ENCODE measurements around the gene MTUS2.

Gene MTUS2

DNA sequence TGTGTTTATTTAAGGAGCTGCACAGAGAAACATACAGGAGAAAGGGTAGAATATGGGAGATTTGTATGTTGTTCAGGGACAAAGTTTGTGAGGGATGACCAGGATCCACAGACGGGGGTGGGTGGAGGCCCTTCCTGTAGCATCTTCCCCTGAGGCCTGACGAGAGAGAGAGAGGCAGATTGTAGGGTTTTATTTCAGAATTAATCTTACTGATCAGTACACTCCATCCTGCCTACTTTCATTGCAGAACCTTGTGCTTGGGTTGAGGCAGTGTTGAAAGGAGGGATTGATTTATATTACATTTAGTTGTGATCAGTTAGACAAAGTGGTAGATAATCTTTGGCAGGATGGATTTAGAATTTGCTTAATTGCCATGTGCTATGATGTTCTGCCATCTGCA lies 39.6 kb downstream of the MTUS2 start:
- no peak for DNase-seq

DNA sequence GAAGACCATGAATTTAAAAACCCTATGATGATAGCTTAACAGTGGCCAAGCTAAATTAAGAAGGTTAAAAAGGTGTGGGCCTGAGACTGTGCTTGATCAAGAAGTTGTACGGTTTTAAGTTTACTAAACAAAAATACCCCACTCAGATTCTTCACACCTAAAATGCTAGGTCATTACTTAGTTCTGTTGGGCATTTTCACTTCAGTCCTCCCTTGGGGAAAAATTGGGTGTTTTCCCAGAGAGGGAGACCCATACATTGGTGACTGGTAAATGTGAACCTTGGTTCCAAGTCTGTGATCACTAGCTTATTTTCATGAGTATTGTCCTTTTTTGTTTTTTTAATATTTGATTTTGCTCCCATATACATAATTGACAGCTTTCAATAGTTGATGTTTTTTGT lies 44.4 kb downstream of the MTUS2 start:
- DNase-seq = no peak

DNA sequence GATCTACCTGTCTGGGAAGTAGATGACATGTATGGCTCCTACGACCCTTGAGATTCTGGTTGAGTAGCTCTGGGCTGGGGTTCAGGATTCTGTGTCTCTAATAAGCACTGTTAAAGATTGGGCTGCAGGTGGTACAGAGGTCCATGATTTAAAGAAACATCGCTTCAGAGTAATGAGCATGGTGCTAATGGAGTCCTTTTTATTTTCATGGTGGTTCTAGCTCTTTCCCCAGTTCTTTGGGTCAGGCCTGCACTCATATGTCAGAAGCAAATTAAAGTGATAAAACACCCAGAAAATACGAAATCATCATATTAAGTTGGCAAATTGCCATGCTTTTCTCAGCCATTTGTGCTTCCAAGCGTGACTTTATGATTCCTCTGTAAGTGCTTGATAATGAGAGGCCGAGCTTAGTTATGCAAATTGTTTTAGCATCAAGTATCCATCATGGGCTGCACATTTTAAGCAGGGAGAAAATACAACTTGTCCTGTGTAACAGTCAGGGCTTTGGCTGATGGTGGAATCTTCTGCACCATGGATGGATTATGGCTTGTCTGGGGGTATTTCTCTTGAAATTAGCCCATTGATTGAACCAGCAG lies 45.1 kb downstream of the MTUS2 start:
- DNase-seq = no peak

DNA sequence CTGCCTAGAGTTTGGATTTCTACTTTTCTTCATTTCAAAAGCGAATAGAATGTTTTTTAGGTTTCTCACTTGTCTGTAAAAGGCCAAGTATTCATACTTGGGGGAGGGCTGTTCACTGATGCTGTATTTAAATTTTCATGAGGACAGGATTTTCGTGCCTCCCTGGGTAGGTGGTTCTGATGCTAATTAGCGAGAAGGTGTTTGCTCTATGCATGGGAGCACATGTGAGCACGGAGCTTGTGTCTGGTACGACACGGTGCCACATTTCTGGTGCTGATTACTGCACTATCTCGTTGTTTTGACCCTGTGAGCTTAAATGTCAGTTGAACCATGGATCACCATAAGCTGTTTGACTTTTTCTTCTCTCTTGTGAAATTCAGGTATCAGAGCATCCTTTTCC lies 45.8 kb downstream of the MTUS2 start:
- no peak for DNase-seq

DNA sequence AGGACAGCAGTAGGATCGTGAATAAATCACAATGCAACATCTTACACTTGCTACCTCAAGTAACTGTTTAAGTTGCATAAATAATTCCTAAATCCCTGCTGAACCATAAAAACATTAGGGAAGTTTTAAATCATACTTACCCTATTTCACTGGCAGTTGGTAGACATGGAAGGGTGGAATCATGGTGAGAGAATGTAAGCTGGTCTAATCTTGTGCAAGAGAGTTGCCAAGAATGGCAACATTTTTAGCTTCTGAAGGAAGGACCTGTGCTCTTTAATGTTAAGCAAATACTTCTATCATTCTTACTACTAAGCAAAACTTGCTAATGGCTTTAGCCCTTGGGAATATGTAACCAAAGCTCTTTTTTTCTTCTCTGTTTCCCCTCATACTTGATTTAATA lies 46.8 kb downstream of the MTUS2 start:
- no peak for DNase-seq

DNA sequence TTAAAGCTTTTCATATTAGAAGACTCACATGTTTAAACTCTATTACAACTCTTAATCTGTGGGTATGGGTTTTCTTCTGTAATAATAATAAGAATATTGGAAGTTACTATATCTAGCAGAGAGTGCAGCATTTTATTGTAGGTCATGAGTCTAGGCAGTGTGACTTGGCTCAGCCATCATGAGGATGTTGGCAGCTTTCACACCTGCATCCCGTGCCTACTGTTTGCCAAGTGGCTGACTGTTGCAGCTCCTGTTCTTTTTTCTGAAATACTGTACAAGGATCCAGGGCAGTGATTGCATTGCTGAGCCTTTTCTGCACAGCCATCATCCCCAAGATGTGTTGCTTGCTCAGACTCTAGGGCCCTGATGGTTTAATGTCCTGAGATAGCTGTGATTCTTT lies 47.4 kb downstream of the MTUS2 start:
- no peak for DNase-seq

GRCh38 chr13:28872427-28873176 lies 52.5 kb downstream of the MTUS2 start:
- DNase-seq = no peak

DNA sequence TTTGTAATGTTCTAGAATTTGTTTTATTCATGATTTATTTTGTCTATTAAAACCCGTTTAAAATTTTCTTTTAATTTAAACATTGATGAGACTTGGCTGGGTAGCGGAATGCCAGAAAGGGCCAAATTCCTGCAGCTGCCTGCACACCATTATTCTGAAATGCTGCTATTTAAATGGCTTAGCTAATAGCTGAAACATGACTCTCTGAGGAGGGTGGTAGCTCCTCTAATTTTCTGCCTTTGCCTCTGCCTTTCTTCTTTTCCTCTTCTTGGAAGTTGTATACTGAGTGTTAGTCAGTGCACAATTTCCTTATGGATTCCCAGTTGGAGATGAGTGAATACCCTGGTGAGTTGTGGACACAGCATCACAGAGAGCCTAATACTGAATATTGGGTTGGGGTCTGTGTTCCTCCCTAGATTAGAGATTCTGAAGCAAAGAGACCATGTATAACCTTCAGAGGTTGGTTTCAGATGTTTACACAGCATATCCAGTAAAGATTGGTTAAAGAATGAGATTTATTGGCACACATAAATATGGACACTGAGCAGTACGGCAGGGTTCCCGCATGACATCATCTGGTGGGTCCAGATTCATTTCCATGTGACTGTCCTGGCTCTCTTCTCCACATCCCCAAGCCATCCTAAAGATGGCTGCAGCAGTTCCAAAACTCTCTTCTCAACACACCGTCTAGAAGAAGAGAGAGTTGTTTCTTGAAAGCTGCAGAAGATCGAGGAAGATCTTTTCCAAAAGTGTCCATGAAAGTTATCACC lies 55.9 kb downstream of the MTUS2 start:
- DNase-seq = no peak

DNA sequence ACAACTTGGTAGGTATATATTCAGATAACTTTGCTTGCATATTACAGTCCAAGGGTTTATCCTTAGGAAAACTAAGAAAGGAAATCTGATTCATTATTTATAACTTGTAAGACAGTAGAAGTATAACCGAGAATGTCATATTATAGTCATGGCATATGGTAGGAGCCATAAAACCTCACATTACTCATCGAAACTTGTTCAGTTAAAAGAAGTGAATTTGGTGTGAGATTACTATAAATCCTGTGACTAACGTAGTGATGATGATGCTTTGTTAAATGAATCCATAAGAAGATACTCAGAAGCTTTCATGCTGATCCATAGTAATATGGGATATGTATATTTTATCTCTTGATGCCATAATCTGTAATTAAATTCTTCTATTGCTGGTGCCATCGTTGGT lies 57.3 kb downstream of the MTUS2 start:
- no peak for DNase-seq

GRCh38 chr13:28885181-28885580 lies 65.0 kb downstream of the MTUS2 start:
- DNase-seq = no peak

GRCh38 chr13:28889086-28889732 lies 69.1 kb downstream of the MTUS2 start:
- no peak for DNase-seq

DNA sequence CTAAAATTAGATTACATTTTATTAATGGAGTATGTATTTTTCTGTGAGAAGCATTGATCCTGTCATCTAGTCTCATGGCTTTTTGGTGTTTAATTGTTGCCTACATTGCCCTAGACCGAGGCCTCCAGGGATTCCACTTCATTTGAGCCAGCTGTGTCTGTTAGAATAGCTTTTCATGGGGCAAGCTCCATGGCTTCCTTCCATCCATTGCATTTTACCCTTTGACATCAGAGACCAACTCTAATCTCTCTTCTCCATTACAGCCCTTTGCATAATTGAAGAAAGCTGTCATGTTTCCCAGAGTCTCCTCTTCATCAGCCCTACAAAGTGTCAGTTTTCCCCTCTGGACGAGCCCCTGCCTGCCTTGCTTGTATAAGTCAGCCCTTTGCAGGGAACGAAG lies 70.6 kb downstream of the MTUS2 start:
- no peak for DNase-seq

DNA sequence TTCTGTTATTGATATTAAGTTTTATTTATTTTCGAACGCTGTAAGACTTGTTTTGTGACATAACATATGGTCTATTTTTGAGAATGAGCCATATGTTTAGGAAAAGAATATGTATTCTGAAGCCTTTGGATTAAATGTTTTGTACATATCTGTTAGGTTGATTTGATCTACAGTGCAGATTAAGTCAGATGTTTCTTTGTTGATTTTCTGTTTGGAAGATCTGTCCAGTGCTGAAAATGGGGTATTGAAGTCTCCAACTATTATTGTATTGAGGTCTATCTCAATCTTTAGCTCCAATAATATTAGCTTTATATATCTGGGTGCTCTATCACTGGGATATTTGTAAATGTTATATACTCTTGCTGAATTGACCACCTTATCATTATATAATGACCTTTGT lies 97.9 kb downstream of the MTUS2 start:
- no peak for DNase-seq

DNA sequence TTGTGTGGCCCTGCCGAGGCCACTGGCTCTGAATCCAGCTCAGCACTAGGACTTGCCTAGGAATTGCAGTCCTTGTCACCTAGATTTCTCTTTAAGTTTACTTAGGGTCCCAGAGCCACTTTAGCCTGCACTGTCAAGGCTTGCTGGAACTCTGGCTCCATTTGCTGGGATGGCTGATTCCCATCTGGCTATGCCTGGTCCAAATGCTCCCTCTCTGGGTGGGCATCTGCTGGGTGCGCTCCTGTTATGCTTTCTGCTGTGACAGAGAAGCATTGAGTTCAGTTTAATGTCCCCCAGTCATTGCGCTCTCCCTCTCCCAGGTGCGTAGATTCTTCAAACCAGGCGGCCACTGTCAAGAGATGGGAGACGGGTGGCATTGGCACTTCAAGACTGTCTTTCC lies 102.2 kb downstream of the MTUS2 start:
- no peak for DNase-seq

GRCh38 chr13:28935104-28935503 lies 115.0 kb downstream of the MTUS2 start:
- DNase-seq = no peak

DNA sequence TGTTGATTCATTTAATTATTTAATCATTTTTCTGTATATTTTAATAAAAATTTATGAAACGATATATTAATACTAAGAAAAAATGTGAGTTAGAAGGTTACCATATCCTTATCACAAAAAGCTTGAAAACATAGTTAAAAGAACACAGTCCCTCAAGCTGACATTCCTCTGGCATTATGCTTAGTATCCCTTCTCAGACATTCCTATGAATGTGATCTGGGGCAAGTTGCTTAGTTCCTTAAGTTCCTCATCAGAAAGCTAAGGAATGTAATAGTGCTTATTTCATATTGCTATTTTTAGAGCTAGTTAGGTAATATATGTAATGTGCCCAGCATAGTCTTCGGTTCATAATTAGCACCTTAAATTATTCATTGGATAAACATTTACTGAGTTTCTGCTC lies 122.8 kb downstream of the MTUS2 start:
- no peak for DNase-seq

DNA sequence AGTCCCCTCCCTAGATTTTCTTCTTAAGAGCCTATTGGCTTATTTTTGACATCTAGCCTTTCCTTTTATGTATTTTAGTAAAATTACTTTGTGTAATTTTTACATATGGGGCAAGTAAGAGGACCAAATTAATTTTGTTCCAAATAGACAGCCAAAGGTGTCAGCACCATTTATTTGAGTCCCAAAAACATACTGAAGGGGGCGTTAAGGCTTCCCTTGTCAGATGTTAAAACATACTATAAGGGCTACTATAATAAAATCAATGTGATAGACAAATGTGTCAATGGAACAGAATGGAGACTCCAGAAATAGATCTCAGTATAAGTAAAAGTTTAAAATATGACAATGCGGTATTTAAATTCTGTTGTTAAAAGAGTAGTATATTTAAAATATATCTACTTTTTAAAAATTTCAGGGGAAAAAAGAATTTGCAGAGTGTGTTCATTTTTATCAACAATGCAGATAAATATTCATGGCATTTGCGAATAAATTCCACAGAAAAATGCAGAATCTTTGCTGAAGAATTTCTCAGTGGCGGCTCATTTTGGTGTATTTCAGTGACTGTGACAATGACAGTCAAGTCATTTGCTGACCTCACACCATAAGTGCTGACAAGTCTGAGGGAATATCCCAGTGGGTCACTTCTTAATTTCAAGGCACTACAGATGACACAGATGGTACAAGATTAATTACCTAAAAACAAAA lies 133.7 kb downstream of the MTUS2 start:
- DNase-seq = no peak

DNA sequence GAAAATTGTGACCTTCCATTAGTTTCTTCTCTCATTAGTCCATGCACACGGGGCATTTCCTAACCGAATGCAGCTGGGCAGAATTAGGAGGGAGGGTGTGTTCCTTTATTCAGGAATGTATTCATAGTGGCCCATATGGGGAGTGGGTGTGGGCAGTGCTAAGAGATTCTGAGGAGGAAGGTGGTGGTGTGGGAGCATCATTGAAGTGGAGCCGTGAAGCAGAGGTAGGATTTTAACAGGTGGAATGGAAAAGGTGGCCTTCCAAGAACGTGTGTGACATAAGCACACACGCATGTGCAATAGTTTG lies 134.2 kb downstream of the MTUS2 start:
- DNase-seq = no peak

DNA sequence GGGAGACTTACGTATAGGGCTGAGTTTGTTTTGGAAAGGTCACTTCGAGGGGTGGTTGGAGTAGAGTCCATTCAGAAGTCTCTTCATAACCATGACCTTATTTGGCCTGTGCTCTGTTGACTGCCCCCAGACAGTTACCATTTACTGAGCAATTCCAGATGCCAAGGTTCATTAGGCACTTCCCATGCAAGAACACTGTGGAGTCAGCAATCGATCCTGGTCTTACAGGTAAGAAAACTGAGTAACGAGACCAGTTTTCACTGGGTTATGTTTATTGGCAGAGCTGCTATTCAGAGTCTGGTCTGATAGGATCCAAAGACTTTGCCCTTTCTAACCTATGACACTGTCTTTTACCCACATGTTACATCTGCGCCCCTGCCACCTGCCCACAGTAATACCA lies 134.7 kb downstream of the MTUS2 start:
- DNase-seq = no peak

DNA sequence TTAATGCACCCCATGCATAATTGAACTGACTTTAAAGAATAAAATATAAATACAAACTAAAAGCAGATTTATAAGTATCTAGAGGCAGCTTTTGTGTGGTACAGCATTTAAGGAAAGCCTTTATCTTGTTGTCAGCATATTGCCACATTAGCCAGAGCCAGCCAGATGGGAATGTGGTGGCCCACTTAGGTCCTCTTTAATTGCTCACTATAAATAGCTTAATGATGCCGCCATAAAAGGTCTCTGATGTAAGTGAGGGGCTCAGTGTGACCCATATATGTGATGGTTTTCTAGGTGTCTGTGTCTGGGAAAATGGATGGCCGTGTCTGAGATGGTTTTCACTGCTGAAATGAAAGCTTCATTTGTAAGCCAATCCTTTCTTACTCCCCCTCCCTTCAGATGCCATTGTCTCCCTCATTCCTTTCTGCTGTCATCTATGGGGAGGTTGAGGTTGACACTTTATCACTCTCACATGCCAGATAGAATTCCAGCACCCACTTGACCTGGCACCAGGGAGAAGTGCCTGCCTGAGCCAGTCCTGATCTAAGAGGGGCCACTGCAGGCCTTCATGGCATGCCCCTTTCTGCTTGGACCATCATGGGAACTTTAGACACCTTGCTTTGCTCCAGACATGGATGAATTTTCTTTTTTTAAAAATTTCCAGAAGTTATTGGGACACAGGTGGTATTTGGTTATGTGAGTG lies 135.3 kb downstream of the MTUS2 start:
- DNase-seq = no peak

DNA sequence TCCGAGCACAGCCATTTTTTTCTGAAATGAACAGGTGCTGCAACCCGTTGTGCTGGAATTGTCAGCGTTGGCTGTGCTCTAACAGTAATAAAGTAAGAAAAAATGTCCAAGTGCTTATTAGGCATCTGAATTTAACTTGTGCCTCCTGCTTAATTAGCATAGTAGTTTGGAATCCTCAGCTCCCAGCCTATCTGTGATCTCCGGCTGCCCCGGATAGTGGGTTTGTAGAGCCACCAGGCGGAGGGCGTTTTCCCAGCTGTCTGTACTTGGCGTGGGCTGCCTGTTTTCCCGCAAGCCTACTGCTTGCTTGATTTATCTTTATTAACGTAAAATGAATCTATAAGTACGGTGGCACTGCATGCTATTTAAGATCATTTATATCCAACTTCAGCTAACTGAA lies 137.9 kb downstream of the MTUS2 start:
- no peak for DNase-seq

GRCh38 chr13:28958441-28958840 lies 138.3 kb downstream of the MTUS2 start:
- DNase-seq = no peak

GRCh38 chr13:28964052-28964451 lies 143.9 kb downstream of the MTUS2 start:
- no peak for DNase-seq
